ENCODE measurements around the gene KRTAP10-6.

The KRTAP10-6 gene

GRCh38 chr21:44619886-44620285 lies 27.6 kb upstream of the KRTAP10-6 start:
- TF ChIP-seq GATA3 (IDR thresholded peaks at IDR 0.05; ENCODE audit: low read depth, low read length) (no peak), GATA2 (IDR thresholded peaks at IDR 0.05; ENCODE audit: low read depth, low read length) (no peak)

GRCh38 chr21:44618909-44619308 lies 26.6 kb upstream of the KRTAP10-6 start:
- TF ChIP-seq GATA2 (IDR thresholded peaks at IDR 0.05; ENCODE audit: low read depth, low read length) (no peak), GATA3 (IDR thresholded peaks at IDR 0.05; ENCODE audit: low read depth, low read length) (no peak)

DNA sequence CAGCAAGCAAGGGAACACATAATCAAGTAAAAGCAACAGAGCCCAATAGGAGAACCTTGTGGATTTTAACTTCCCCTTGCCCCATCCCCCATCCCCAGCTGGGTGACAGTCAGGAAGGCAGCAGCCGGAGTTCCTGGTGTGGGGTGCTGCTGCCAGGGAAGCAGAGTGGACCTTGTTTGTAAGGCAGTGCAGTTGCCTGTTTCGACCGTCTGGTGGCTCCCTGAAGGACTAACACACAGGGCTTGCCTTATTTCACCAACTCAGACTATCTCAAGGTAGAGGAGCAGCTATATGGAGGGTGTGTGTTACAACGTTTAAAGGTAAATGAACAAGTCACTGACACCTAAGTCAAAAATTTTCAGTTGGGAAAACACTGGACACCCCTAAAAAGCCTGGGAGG lies 26.2 kb upstream of the KRTAP10-6 start:
- TF ChIP-seq GATA3 (IDR thresholded peaks at IDR 0.05; ENCODE audit: low read depth, low read length) (no peak), GATA2 (IDR thresholded peaks at IDR 0.05; ENCODE audit: low read depth, low read length) (no peak)

- TF ChIP-seq GATA3 (IDR thresholded peaks at IDR 0.05; ENCODE audit: low read depth, low read length) (no peak), GATA2 (IDR thresholded peaks at IDR 0.05; ENCODE audit: low read depth, low read length) (no peak)
Measured at GRCh38 chr21:44617071-44617501, 24.8 kb upstream of the KRTAP10-6 start.

GRCh38 chr21:44616591-44616926 lies 24.3 kb upstream of the KRTAP10-6 start:
- TF ChIP-seq GATA3 (IDR thresholded peaks at IDR 0.05; ENCODE audit: low read depth, low read length), result no peak

- TF ChIP-seq GATA3 (IDR thresholded peaks at IDR 0.05; ENCODE audit: low read depth, low read length) (no peak), GATA2 (IDR thresholded peaks at IDR 0.05; ENCODE audit: low read depth, low read length) (no peak)
Measured at GRCh38 chr21:44615911-44616590, 23.7 kb upstream of the KRTAP10-6 start.

DNA sequence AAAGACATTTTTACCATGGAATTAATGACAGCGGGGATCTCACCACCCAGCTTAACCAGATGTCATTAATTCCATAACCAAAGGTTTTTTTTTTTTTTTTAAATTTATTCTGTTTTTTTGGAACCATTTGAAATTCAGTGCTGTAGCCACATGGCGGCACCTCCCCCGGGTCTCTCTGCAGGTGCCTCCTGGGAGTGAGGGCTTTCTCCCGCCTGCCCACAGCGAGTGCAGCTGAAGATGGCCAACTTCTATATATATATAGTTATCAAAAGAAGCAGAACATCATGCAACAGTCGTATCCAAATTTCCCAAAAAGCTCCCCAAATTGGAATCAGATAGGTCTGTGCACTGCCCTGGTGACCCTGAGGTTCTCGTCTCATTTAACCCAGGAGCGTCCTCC lies 23.2 kb upstream of the KRTAP10-6 start:
- no peak for TF ChIP-seq GATA2 (IDR thresholded peaks at IDR 0.05; ENCODE audit: low read depth, low read length)
- no peak for TF ChIP-seq GATA3 (IDR thresholded peaks at IDR 0.05; ENCODE audit: low read depth, low read length)

- no peak for TF ChIP-seq GATA3 (IDR thresholded peaks at IDR 0.05; ENCODE audit: low read depth, low read length)
- TF ChIP-seq GATA2 (IDR thresholded peaks at IDR 0.05; ENCODE audit: low read depth, low read length), result no peak
Measured at GRCh38 chr21:44614961-44615391, 22.7 kb upstream of the KRTAP10-6 start.

DNA sequence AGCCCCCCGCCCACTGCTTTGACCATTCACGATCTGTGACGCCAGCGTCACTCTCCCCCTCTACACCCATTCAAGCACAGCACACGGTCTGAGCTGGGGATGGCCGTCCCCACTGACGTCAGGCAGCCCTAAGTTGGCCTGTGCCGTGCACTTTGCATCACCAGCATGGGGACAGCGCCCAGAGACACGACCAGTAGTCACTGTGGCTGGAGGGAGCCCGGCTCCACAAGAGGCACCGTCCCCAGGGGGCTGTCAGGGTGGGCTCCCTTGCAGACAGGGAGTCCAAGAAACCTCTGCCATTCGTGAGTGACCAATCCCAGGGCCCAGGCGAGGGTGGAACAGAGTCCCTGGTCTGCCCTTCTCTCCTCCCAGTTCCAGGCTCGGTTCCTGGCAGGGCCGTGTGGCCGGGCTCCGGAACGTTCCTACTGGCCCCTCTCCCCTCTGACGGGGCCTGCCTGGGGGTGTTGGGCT lies 21.9 kb upstream of the KRTAP10-6 start:
- TF ChIP-seq GATA2 (IDR thresholded peaks at IDR 0.05; ENCODE audit: low read depth, low read length) (no peak), GATA3 (IDR thresholded peaks at IDR 0.05; ENCODE audit: low read depth, low read length) (no peak)

DNA sequence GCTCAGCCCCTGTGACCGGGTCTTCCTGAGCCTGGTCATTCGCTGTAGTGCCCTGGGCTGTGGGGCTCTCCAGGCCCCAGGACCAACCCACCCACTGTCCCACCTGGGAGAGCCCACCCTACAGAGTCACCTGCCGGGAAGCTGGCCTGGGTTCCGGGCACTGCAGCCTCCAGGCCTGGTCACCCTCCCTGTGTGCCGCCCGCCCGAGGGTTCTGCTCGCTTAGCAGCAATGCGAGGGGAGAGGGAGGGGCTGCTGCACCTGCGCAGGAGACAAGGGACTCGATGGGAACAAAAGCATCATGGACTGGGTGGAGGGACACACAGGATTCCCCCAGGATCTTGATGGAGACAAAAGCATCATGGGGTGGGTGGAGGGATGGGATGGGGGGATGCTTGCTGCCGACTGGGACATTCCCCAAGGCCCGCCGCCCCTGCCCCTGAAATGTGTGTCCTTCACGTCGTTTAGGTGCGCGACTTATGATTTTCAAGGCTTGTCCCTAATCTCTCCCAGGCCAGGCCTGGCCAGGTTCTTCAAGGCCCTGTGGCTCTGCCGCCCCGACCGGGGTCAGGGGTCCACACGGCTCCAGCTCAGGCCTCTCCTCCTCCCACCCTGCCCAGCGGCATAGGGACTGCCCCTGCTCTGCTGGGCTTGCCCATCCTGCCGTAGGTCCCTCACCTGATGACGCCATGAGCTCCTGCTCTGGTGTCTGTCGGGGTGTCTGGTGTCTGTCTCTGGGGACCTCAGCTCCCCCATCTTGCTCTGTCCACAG lies 21.3 kb upstream of the KRTAP10-6 start:
- TF ChIP-seq GATA3 (IDR thresholded peaks at IDR 0.05; ENCODE audit: low read depth, low read length) (no peak), GATA2 (IDR thresholded peaks at IDR 0.05; ENCODE audit: low read depth, low read length) (no peak)

- TF ChIP-seq GATA2 (IDR thresholded peaks at IDR 0.05; ENCODE audit: low read depth, low read length), result no peak
- no peak for TF ChIP-seq GATA3 (IDR thresholded peaks at IDR 0.05; ENCODE audit: low read depth, low read length)
Measured at GRCh38 chr21:44612669-44613229, 20.4 kb upstream of the KRTAP10-6 start.

DNA sequence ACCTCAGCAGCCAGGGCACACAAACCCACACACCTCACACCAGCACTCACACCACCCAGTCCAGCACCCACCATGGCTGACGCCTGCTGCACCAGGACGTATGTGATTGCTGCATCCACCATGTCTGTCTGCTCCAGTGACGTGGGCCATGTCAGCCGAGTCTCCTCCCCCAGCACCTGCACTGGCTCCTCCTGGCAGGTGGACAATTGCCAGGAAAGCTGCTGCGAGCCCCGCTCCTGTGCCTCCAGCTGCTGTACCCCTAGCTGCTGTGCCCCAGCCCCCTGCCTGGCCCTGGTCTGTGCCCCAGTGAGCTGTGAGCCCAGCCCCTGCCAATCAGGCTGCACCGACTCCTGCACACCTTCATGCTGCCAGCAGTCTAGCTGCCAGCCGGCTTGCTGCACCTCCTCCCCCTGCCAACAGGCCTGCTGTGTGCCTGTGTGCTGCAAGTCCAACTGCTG lies 19.8 kb upstream of the KRTAP10-6 start, which contains the start of gene KRTAP10-8:
TSS of gene KRTAP10-8 (plus strand) at position 51 of the 458 bp plus-strand sequence. CDS start at position 73, 22 bp downstream.
- TF ChIP-seq GATA2 (IDR thresholded peaks at IDR 0.05; ENCODE audit: low read depth, low read length) (no peak), GATA3 (IDR thresholded peaks at IDR 0.05; ENCODE audit: low read depth, low read length) (no peak)

DNA sequence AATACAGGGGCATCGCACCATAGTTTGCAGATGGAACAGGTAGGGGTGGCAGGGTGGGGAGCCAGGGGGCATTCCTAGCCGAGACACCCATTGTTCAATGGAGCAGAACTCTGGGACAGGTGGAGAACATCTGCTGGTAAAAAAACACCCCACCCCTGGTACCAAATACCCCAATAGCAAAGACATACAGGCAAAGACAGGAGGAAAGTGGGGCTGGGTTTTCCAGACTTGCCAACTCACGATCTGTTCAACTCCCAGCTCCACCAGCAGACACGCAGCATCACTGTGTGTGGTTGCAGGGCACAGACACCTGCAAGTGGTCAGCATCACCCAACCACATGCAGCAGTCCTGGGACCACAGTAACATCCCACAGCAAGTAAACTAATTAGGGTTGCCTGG lies 19.2 kb upstream of the KRTAP10-6 start:
- TF ChIP-seq GATA2 (IDR thresholded peaks at IDR 0.05; ENCODE audit: low read depth, low read length) (no peak), GATA3 (IDR thresholded peaks at IDR 0.05; ENCODE audit: low read depth, low read length) (no peak)

DNA sequence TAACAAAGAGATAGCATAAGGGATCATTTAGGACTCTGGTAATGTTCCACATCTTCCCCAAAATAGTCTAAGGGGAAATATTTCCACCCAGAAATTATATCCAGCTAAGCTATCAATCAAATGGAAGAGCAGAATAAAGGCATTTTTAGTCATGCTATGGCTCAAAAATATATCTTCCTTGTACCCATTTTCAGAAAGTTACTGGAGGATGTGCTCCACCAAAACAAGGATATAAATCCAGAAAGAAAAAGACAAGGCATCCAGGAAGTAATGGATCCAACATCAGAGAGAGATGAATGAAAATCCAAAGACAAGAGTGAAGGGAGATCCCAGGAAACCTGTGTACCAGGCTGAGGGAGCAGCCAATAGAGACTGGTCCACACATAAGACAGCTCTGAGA lies 16.9 kb upstream of the KRTAP10-6 start:
- no peak for TF ChIP-seq GATA3 (IDR thresholded peaks at IDR 0.05; ENCODE audit: low read depth, low read length)
- TF ChIP-seq GATA2 (IDR thresholded peaks at IDR 0.05; ENCODE audit: low read depth, low read length), result no peak

Measured in SH-SY5Y (cell line).